HEK293 (cell line): ENCODE data around the gene RAB11FIP3.
A peak's percentile ranks its signal among the peaks of the same experiment; 100 is the strongest.

Experiments used
- CTCF ChIA-PET: fragments of 350-600 bp; formaldehyde crosslinking; extraction: SDS; loops from one replicate; lab custom pipeline; 2021; ENCODE audit warnings: antibody characterized with exemption; lab: Yijun Ruan, JAX
- POLR2A ChIA-PET: fragments of 300-600 bp; formaldehyde crosslinking; extraction: SDS; loops from one replicate; lab custom pipeline; 2020; ENCODE audit warnings: antibody characterized with exemption, inconsistent platforms; lab: Yijun Ruan, JAX
- H3K27ac ChIP-seq: fragments of 200-500 bp; sonication (Bioruptor generic); 2 replicates; pipeline ENCODE4 v1.5.1; 2014; ENCODE audit warnings: low read depth, low read length, control low read depth, inconsistent platforms; ENCODE audit errors: extremely low read depth
- H3K36me3 ChIP-seq, 2 experiments: fragments of 200-500 bp in 1 of 2; sonication (Bioruptor generic) in 1 of 2; 1 replicate in 1 of 2; 2 replicates in 1 of 2; pipeline ENCODE4 v1.5.1; 2014 to 2017; ENCODE audit warnings: inconsistent platforms in 2 of 2, low read length in 2 of 2; ENCODE audit not compliant: control insufficient read depth in 2 of 2, insufficient read depth in 1 of 2
- H3K4me1 ChIP-seq: fragments of 200-500 bp; sonication (Bioruptor generic); 2 replicates; pipeline ENCODE4 v1.5.1; 2014; ENCODE audit warnings: mild to moderate bottlenecking, low read length, inconsistent platforms; ENCODE audit not compliant: control insufficient read depth, insufficient read depth
- H3K4me3 ChIP-seq: 2 replicates; pipeline ENCODE4 v1.5.1; 2011; ENCODE audit warnings: low read depth, mild to moderate bottlenecking, control low read depth, low read length, moderate library complexity
- H3K9me3 ChIP-seq: fragments of 200-500 bp; sonication (Bioruptor generic); 2 replicates; pipeline ENCODE4 v1.5.1; 2014; ENCODE audit warnings: low read depth, low read length, inconsistent platforms; ENCODE audit not compliant: control insufficient read depth, insufficient read depth
- GLI2 ChIP-seq: fragments of 450-650 bp; formaldehyde crosslinking; IDR thresholded peaks from 2 replicates; pipeline ENCODE4; 2017; ENCODE audit warnings: missing biosample characterization, missing genetic modification characterization, low read depth, borderline replicate concordance
- IKZF3 ChIP-seq: fragments of 450-650 bp; IDR thresholded peaks from 2 replicates; pipeline ENCODE4 v1.5.0; 2018; ENCODE audit warnings: missing biosample characterization, mild to moderate bottlenecking, missing genetic modification characterization, moderate library complexity
- REST ChIP-seq: fragments of 450-650 bp; formaldehyde crosslinking; IDR thresholded peaks from 2 replicates; pipeline ENCODE4 v1.5.1; 2016; ENCODE audit warnings: missing biosample characterization, missing genetic modification characterization
- YY1 ChIP-seq: fragments of 450-650 bp; formaldehyde crosslinking; IDR thresholded peaks from 2 replicates; pipeline ENCODE4 v1.5.1; 2018; ENCODE audit warnings: missing biosample characterization, missing genetic modification characterization
- ZBTB20 ChIP-seq: fragments of 450-650 bp; formaldehyde crosslinking; IDR thresholded peaks from 2 replicates; pipeline ENCODE4 v1.5.1; 2016; ENCODE audit warnings: missing biosample characterization, missing genetic modification characterization
- ZFP37 ChIP-seq: fragments of 450-650 bp; formaldehyde crosslinking; IDR thresholded peaks from 2 replicates; pipeline ENCODE4 v1.5.1; 2016; ENCODE audit warnings: missing biosample characterization, missing genetic modification characterization
- ZIC2 ChIP-seq: fragments of 450-650 bp; formaldehyde crosslinking; IDR thresholded peaks from 2 replicates; pipeline ENCODE4 v1.5.1; 2016; ENCODE audit warnings: missing biosample characterization, missing genetic modification characterization
- ZNF211 ChIP-seq: fragments of 450-650 bp; formaldehyde crosslinking; IDR thresholded peaks from 2 replicates; pipeline ENCODE4 v1.5.1; 2016; ENCODE audit warnings: low read depth, missing biosample characterization, missing genetic modification characterization
- ZNF214 ChIP-seq: fragments of 450-650 bp; formaldehyde crosslinking; IDR thresholded peaks from 2 replicates; pipeline ENCODE4 v1.5.1; 2017; ENCODE audit warnings: missing biosample characterization, mild to moderate bottlenecking, missing genetic modification characterization, borderline replicate concordance
- ZNF223 ChIP-seq: fragments of 450-650 bp; formaldehyde crosslinking; IDR thresholded peaks from 2 replicates; pipeline ENCODE4 v1.5.1; 2016; ENCODE audit warnings: missing biosample characterization, missing genetic modification characterization
- ZNF23 ChIP-seq: fragments of 450-650 bp; formaldehyde crosslinking; IDR thresholded peaks from 2 replicates; pipeline ENCODE4 v1.5.1; 2016; ENCODE audit warnings: missing biosample characterization, missing genetic modification characterization, borderline replicate concordance
- ZNF335 ChIP-seq: fragments of 450-650 bp; formaldehyde crosslinking; conservative IDR thresholded peaks from 2 replicates; pipeline ENCODE4 v1.5.1; 2016; ENCODE audit warnings: missing biosample characterization, missing genetic modification characterization
- ZNF366 ChIP-seq: fragments of 450-650 bp; formaldehyde crosslinking; conservative IDR thresholded peaks from 2 replicates; pipeline ENCODE4 v1.5.1; 2016; ENCODE audit warnings: missing biosample characterization, missing genetic modification characterization
- ZNF501 ChIP-seq: fragments of 450-650 bp; formaldehyde crosslinking; IDR thresholded peaks from 2 replicates; pipeline ENCODE4 v1.5.1; 2016; ENCODE audit warnings: missing biosample characterization, missing genetic modification characterization
- ZNF529 ChIP-seq: fragments of 450-650 bp; formaldehyde crosslinking; IDR thresholded peaks from 2 replicates; pipeline ENCODE4 v1.5.1; 2017; ENCODE audit warnings: missing genetic modification characterization, missing biosample characterization; ENCODE audit not compliant: insufficient replicate concordance
- ZNF660 ChIP-seq: fragments of 450-650 bp; IDR thresholded peaks from 2 replicates; pipeline ENCODE4 v1.5.1; 2018; ENCODE audit warnings: missing biosample characterization, mild to moderate bottlenecking, missing genetic modification characterization
- ZSCAN4 ChIP-seq: fragments of 450-650 bp; formaldehyde crosslinking; IDR thresholded peaks from 2 replicates; pipeline ENCODE4 v1.5.1; 2017; ENCODE audit warnings: missing biosample characterization, missing genetic modification characterization
- ZXDB ChIP-seq: fragments of 450-650 bp; formaldehyde crosslinking; IDR thresholded peaks from 2 replicates; pipeline ENCODE4 v1.5.1; 2016; ENCODE audit warnings: missing biosample characterization, missing genetic modification characterization
- TF ChIP-seq, protein P1 (sequence below): fragments of 450-650 bp; formaldehyde crosslinking; IDR thresholded peaks from 2 replicates; pipeline ENCODE4 v1.5.1; 2016; ENCODE audit warnings: missing biosample characterization, missing genetic modification characterization
- TF ChIP-seq, protein P2 (sequence below): fragments of 450-650 bp; formaldehyde crosslinking; IDR thresholded peaks from 2 replicates; pipeline ENCODE4 v1.5.1; 2016; ENCODE audit warnings: missing biosample characterization, missing genetic modification characterization

RAB11FIP3 gene

DNA sequence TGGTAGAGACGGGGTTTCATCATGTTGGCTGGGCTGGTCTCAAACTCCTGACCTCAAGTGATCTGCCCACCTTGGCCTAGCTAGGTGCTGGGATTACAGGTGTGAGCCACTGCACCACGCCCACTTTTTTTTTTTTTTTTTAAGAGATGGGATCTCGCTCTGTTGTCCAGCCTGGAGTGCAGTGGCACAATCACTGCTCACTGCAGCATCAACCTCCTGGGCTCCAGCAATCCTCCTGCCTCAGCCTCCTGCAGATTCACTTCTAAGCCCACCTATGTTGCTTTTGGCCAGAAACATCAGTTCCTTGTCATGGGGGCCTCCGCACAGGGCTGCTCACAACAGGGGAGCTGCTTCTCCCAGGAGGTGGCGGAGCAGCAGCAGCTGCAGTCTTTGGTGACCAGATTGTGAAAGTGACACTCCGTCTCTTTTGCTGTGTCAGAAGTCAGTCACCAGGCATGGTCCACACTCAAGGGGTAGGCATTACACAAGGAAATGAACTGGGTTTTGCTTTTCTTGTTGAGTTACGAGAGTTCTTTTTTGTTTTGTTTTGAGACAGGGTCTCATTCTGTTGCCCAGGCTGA lies 32.9 kb upstream of the RAB11FIP3 start (continued):
- TF ChIP-seq ZNF214: no peak
- TF ChIP-seq, all 188 proteins: peak for 4

DNA sequence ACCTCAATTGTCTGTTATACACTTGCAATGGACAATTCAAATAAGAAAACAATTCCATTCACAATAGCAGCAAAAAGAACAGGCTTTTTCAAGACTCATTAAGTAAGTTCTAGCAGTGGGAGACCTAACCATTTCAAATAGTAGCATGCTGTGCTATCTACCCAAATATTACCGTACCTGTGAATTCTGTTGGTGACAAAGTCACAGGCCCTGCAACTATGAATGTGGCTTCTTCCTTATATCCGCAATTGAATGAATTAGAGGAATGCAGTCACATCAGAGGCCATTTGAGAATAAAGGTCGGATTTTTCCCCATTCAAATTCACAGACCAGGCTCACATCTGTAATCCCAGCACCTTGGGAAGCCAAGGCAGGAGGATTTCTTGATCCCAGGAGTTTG lies 29.2 kb upstream of the RAB11FIP3 start:
- CTCF ChIA-PET: interaction anchor here (1.0 to 1.1 kb wide), 2 partner anchors 90 to 175 kb away, joined by 4 to 5 read pairs; no protein-coding TSS in a partner anchor
- H3K4me1 ChIP-seq: no peaks in the 10 kb centered on the region

GRCh38 chr16:396605-397004 lies 28.8 kb upstream of the RAB11FIP3 start:
- H3K4me1 ChIP-seq: no peaks in the 10 kb centered on the region
- CTCF ChIA-PET: no interaction called here
- TF ChIP-seq ZNF211 (tag by site-specific recombination) (no peak), ZNF23 (tag by site-specific recombination) (no peak), GLI2 (no peak), ZXDB (tag by site-specific recombination) (peak; percentile 62), ZFP37 (tag by site-specific recombination) (no peak), ZSCAN4 (no peak), ZIC2 (tag by site-specific recombination) (peak; percentile 18; the same call in 1 of the 2 replicates), IKZF3 (tag by site-specific recombination) (peak; percentile 57; the same call in 1 of the 2 replicates), REST (0 out of 2 replicates have a peak, but pooled peaks have one; percentile 19), ZNF660 (tag by site-specific recombination) (0 out of 2 replicates have a peak, but pooled peaks have one; percentile 19), ZNF335 (tag by site-specific recombination) (peak; percentile 81), ZNF529 (tag by site-specific recombination) (no peak), ZNF223 (tag by site-specific recombination) (peak; percentile 83), ZNF501 (no peak)
- TF ChIP-seq, protein P1, sequence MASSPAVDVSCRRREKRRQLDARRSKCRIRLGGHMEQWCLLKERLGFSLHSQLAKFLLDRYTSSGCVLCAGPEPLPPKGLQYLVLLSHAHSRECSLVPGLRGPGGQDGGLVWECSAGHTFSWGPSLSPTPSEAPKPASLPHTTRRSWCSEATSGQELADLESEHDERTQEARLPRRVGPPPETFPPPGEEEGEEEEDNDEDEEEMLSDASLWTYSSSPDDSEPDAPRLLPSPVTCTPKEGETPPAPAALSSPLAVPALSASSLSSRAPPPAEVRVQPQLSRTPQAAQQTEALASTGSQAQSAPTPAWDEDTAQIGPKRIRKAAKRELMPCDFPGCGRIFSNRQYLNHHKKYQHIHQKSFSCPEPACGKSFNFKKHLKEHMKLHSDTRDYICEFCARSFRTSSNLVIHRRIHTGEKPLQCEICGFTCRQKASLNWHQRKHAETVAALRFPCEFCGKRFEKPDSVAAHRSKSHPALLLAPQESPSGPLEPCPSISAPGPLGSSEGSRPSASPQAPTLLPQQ (tag by site-specific recombination): no peak

More for the DNA sequence above, 29.2 kb upstream of the RAB11FIP3 start:
- Histone ChIP-seq H3K9me3 (no peaks in the 10 kb centered on the region), H3K4me3 (no peak overlapping the region), H3K27ac (no peak overlapping the region), H3K36me3 (peaks cover 0 to 27% of the 10 kb centered on the region in 2 experiments; a peak in 1 of 3 replicates)
- TF ChIP-seq, protein P2, sequence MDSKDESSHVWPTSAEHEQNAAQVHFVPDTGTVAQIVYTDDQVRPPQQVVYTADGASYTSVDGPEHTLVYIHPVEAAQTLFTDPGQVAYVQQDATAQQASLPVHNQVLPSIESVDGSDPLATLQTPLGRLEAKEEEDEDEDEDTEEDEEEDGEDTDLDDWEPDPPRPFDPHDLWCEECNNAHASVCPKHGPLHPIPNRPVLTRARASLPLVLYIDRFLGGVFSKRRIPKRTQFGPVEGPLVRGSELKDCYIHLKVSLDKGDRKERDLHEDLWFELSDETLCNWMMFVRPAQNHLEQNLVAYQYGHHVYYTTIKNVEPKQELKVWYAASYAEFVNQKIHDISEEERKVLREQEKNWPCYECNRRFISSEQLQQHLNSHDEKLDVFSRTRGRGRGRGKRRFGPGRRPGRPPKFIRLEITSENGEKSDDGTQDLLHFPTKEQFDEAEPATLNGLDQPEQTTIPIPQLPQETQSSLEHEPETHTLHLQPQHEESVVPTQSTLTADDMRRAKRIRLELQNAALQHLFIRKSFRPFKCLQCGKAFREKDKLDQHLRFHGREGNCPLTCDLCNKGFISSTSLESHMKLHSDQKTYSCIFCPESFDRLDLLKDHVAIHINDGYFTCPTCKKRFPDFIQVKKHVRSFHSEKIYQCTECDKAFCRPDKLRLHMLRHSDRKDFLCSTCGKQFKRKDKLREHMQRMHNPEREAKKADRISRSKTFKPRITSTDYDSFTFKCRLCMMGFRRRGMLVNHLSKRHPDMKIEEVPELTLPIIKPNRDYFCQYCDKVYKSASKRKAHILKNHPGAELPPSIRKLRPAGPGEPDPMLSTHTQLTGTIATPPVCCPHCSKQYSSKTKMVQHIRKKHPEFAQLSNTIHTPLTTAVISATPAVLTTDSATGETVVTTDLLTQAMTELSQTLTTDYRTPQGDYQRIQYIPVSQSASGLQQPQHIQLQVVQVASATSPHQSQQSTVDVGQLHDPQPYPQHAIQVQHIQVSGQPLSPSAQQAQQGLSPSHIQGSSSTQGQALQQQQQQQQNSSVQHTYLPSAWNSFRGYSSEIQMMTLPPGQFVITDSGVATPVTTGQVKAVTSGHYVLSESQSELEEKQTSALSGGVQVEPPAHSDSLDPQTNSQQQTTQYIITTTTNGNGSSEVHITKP (tag by site-specific recombination): peak; percentile 30; the same call in 1 of the 2 replicates
- TF ChIP-seq ZNF366 (tag by site-specific recombination) (0 out of 2 replicates have a peak, but pooled peaks have one; percentile 11), YY1 (tag by site-specific recombination) (no peak), ZBTB20 (peak; percentile 81)
- POLR2A ChIA-PET: interaction anchor here (0.6 kb wide), 1 partner anchor 9 kb away, joined by 3 read pairs; no protein-coding TSS in a partner anchor

More at GRCh38 chr16:396605-397004, 28.8 kb upstream of the RAB11FIP3 start:
- H3K27ac ChIP-seq: peak overlapping the region; percentile 72; the same call in 1 of the 2 replicates
- POLR2A ChIA-PET: interaction anchor here (0.6 kb wide), 1 partner anchor 9 kb away, joined by 3 read pairs; no protein-coding TSS in a partner anchor
- H3K9me3 ChIP-seq: no peaks in the 10 kb centered on the region
- peak overlapping the region; percentile 18 for H3K4me3 ChIP-seq
- H3K36me3 ChIP-seq: peaks cover 0 to 27% of the 10 kb centered on the region in 2 experiments; a peak in 1 of 3 replicates
